Measurements from ENCODE around the gene SCYL1. TPM values are rescaled to one million over a fixed set of nuclear protein-coding genes. Genes with fewer than 3 reads are reported as not detected.
A peak's percentile ranks its signal among the peaks of the same experiment; 100 is the strongest.

The SCYL1 gene
- total RNA-seq, 1 experiment from 2014 or later: 104 TPM

DNA sequence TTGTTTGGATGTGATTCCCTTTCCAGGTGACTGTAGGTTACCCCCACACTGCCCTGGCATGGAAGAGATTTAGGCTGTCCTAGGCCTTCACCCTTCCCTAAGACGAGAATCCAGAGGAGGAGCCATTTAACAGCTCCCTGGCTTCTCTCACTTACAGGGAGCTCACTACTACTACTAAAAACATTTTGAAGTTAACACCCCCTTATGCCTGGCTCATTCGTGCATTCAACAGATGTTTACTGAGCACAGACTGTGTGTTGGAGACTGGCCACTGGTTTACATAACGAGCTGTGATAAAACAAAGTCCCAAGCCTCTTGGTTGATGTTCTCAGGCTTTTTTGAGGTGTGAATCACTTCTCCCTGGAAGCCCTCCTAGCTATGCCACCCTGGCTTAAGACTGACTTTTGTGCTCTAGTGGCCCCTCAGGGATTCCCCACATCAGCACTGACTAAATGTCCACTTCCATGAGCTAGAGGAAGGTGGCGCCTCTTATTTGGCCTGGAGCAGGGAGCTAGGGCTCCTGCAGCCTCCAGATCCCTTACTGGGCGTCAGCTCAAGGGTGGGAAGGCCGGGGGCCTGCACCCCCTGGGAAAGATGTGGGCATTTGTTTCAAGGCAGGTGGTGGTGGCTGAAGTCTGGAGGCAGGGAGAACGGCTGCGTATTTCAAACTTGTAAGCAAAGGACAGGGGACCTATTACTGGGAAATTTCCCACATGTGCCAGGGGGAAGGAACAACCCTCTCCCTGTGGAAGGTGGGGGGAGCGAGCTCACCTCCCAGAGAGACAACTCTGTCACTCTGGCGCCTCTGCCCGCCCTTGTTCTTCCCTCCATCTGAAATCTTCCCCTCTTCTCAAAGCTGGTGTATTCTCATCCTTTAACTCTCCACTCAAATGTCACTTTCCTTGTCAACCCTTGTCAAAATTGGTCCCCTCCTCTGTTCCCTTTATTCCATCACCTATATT, 45.4 kb upstream of the SCYL1 start:
- intact Hi-C loops (cut with micrococcal nuclease): no loop called here
- peak overlapping the region; percentile 10 for H3K4me2 ChIP-seq (ENCODE audit: low read length)
- TF ChIP-seq POLR2AphosphoS5 (IDR thresholded peaks at IDR 0.05; ENCODE audit: low read depth, low read length) (peak; percentile 27; the same call in 1 of the 2 replicates), CEBPB (IDR thresholded peaks at IDR 0.05; ENCODE audit: low read depth) (no peak), RAD21 (IDR thresholded peaks at IDR 0.05; ENCODE audit: low read depth) (no peak), CBX3 (IDR thresholded peaks at IDR 0.05; ENCODE audit: low read depth) (no peak), POLR2A (IDR thresholded peaks at IDR 0.05; ENCODE audit: borderline replicate concordance, extremely low read depth, insufficient read depth, insufficient read length) (no peak), ZFX (IDR thresholded peaks at IDR 0.05) (no peak), JUND (IDR thresholded peaks at IDR 0.05) (no peak), SIN3A (IDR thresholded peaks at IDR 0.05; ENCODE audit: low read depth) (no peak), ELF1 (IDR thresholded peaks at IDR 0.05; ENCODE audit: borderline replicate concordance, low read depth) (no peak), SRF (IDR thresholded peaks at IDR 0.05; ENCODE audit: low read depth) (no peak), ZNF274 (IDR thresholded peaks at IDR 0.05; ENCODE audit: low read depth, low read length) (no peak)
- TF ChIP-seq, protein P1, sequence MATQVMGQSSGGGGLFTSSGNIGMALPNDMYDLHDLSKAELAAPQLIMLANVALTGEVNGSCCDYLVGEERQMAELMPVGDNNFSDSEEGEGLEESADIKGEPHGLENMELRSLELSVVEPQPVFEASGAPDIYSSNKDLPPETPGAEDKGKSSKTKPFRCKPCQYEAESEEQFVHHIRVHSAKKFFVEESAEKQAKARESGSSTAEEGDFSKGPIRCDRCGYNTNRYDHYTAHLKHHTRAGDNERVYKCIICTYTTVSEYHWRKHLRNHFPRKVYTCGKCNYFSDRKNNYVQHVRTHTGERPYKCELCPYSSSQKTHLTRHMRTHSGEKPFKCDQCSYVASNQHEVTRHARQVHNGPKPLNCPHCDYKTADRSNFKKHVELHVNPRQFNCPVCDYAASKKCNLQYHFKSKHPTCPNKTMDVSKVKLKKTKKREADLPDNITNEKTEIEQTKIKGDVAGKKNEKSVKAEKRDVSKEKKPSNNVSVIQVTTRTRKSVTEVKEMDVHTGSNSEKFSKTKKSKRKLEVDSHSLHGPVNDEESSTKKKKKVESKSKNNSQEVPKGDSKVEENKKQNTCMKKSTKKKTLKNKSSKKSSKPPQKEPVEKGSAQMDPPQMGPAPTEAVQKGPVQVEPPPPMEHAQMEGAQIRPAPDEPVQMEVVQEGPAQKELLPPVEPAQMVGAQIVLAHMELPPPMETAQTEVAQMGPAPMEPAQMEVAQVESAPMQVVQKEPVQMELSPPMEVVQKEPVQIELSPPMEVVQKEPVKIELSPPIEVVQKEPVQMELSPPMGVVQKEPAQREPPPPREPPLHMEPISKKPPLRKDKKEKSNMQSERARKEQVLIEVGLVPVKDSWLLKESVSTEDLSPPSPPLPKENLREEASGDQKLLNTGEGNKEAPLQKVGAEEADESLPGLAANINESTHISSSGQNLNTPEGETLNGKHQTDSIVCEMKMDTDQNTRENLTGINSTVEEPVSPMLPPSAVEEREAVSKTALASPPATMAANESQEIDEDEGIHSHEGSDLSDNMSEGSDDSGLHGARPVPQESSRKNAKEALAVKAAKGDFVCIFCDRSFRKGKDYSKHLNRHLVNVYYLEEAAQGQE (IDR thresholded peaks at IDR 0.05; ENCODE audit: low read depth): no peak
- TF ChIP-seq, protein P2, sequence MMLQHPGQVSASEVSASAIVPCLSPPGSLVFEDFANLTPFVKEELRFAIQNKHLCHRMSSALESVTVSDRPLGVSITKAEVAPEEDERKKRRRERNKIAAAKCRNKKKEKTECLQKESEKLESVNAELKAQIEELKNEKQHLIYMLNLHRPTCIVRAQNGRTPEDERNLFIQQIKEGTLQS (IDR thresholded peaks at IDR 0.05): no peak
- TF ChIP-seq, protein P3, sequence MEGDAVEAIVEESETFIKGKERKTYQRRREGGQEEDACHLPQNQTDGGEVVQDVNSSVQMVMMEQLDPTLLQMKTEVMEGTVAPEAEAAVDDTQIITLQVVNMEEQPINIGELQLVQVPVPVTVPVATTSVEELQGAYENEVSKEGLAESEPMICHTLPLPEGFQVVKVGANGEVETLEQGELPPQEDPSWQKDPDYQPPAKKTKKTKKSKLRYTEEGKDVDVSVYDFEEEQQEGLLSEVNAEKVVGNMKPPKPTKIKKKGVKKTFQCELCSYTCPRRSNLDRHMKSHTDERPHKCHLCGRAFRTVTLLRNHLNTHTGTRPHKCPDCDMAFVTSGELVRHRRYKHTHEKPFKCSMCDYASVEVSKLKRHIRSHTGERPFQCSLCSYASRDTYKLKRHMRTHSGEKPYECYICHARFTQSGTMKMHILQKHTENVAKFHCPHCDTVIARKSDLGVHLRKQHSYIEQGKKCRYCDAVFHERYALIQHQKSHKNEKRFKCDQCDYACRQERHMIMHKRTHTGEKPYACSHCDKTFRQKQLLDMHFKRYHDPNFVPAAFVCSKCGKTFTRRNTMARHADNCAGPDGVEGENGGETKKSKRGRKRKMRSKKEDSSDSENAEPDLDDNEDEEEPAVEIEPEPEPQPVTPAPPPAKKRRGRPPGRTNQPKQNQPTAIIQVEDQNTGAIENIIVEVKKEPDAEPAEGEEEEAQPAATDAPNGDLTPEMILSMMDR (IDR thresholded peaks at IDR 0.05 in 2 of 3, conservative IDR thresholded peaks at IDR 0.05 in 1 of 3; ENCODE audit: borderline replicate concordance in 1 of 3, insufficient read depth in 1 of 3, low read depth in 2 of 3, low read length in 2 of 3): peak in 2 of 3 experiments; percentile 45 to 51; a peak in 2 of 6 replicates
- H4K20me1 ChIP-seq (ENCODE audit: insufficient read depth): no peaks in the 10 kb centered on the region
- ChIA-PET CTCF (interaction anchor here (0.9 to 3.3 kb wide), 11 partner anchors 8 to 147 kb away, joined by 3 to 12 read pairs (median 5); partner anchors contain the start of gene DPF2), POLR2A (interaction anchor here (1.0 to 15.6 kb wide), 8 partner anchors 8 to 63 kb away, joined by 3 to 1499 read pairs (median 7); partner anchors contain the start of genes MALAT1 and NEAT1), RAD21 (ENCODE audit: low non-redundant PET in 1 of 2, low total read pairs in 2 of 2, uncharacterized antibody in 2 of 2, unreplicated experiment in 2 of 2) (interaction anchor here (0.7 to 3.4 kb wide), 5 partner anchors 8 to 29 kb away, joined by 3 to 13 read pairs (median 5); partner anchors contain the start of gene MALAT1 (in 1 of the 2))
- no TSS peak for BruUV-seq (replicated peaks)
- peak overlapping the region; percentile 19 for H3K9ac ChIP-seq (ENCODE audit: low read length)
- peaks cover 21% of the 10 kb centered on the region for H3K79me2 ChIP-seq (ENCODE audit: insufficient read depth, low read length)
- no peaks in the 10 kb centered on the region for H3K27me3 ChIP-seq (ENCODE audit: insufficient read depth, low read length)
- H3K9me2 ChIP-seq (ENCODE audit: insufficient read depth): no peaks in the 10 kb centered on the region
- H3K4me1 ChIP-seq (ENCODE audit: control insufficient read depth in 1 of 2, insufficient read depth in 2 of 2, low read length in 2 of 2): peaks cover 66 to 78% of the 10 kb centered on the region in 2 experiments
- no peak overlapping the region for H3K4me3 ChIP-seq (replicated peaks in 1 of 2; ENCODE audit: low read depth in 1 of 2, low read length in 2 of 2)
- H3K27ac ChIP-seq (ENCODE audit: low read depth, low read length): peak overlapping the region; percentile 97
- ATAC-seq (peak; percentile 28), DNase-seq (ENCODE audit: low read depth, low spot score) (no peak)
- no peaks in the 10 kb centered on the region for H3K36me3 ChIP-seq (ENCODE audit: control insufficient read depth in 1 of 2, insufficient read depth in 2 of 2, low read length in 2 of 2)
- no peak overlapping the region for H2AFZ ChIP-seq (ENCODE audit: low read depth, low read length, poor library complexity, severe bottlenecking)
- H3K9me3 ChIP-seq (ENCODE audit: control insufficient read depth in 1 of 2, insufficient read depth in 1 of 2, low read depth in 1 of 2, low read length in 2 of 2): no peaks in the 10 kb centered on the region
